OCI-LY3 (cell line): ENCODE measurements around the gene CDK5RAP3.

Experiments used
- CTCF ChIP-seq: fragments of 200-600, 300-600 bp; sonication (generic); IDR thresholded peaks from 2 replicates; pipeline ENCODE4 v1.5.1; 2014; ENCODE audit warnings: antibody characterized with exemption, low read length, low read depth
- EZH2phosphoT487 ChIP-seq: fragments of 200-600 bp; shearing (Covaris generic); IDR thresholded peaks from 2 replicates; pipeline ENCODE4 v1.6.1; 2018; ENCODE audit warnings: antibody characterized with exemption, mixed run types, low read depth

DNA sequence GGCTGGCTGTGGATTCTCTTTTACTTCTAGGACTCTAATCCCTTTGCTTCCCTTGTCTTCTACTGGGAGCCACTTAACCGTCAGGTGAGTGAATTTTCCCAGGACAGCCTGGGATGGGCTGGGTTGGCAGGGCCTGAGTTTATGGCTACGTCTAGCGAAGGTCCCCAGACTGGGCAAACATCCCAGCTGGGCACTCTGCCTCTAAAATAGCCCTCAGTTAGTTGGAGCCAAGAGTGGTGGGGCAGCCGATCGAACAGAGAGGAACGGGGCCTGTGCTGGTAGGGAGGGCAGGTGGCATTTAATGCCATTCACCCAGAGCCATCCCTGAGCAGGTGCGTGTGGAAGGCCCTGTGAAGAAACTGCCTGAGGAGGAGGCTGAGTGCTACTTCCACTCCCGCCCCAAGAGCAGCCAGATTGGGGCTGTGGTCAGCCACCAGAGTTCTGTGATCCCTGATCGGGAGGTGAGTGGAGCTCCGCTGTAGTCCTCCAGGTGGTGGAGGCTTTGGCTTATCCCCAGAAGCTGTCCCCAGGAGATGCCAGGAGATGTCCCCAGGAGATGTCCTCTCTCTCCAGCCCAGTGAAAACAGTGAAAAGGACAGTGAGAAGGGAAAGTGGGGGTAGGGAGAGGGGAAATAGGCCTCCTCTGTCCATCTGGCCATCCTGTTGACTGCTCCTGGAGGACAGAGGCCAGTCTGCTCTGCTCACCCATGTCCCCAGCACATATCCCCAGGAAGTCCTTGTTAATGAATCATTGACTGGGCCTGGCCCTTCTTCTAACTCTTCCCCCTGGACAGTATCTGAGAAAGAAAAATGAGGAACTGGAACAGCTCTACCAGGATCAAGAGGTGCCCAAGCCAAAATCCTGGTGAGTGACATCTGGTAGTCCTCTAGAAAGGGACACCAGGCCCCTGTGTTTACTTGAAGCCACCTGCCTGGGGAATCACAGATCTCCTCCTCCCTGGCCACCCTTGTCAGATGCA is 25.1 kb upstream of the CDK5RAP3 start:
- TF ChIP-seq CTCF (no peak), EZH2phosphoT487 (no peak)
